SH-SY5Y (cell line): ENCODE results near the gene DOCK3.

Experiments
- GATA2 ChIP-seq: IDR thresholded peaks from 2 replicates; pipeline ENCODE4 v1.6.1; 2011; ENCODE audit warnings: mild to moderate bottlenecking, low read depth, low read length
- GATA3 ChIP-seq: IDR thresholded peaks from 2 replicates; pipeline ENCODE4 v1.6.1; 2011; ENCODE audit warnings: low read depth, mild to moderate bottlenecking, low read length, moderate library complexity

DNA sequence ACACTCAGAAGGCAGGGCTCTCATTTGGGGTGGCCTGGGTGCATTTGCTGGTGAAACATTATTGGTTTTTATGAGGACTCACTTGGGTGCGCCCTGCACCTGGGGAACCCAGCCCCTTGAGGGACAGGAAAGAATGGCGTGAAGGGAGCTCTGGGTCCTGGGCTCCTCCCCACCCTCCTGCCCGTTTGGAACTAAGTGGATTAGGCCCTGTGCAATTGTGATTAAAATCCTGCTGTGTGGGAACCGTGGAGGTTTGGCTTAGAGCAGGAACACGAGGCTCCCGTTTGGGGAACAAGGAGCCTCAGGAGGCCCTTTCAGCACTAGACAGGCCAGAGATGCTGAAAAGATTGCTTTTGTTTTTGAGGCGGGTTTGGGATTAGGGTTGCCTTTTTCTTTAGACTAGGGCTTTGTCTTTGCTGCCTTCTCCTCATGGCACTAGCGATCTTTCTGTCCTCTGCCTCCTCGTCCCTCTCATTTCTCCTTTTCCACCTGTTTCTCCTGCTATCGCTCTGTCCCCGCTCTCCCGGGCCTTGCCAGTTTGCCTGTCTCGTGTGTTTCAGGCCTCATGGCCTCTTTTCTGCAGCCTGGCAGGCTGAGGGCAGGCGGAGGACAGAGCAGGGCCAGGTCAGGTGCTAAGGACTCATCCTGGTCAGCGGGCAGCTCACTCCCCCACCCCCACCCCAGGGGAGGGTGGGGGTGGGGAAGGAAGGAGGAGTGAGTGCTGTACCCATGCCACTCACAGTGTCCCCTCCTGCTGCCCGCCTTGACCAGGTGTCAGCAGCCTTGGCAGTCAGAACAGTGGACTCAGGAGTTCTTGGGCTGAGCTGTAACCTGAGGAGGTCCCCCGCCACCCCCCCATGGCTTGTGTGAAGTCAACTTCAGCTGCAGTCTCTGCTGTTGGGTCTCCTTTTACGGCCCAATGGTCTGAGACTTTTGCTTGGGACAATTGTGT lies 49.2 kb upstream of the DOCK3 start:
- TF ChIP-seq GATA2 (no peak), GATA3 (no peak)
